ENCODE data around the gene ZCCHC14.

ZCCHC14 gene

DNA sequence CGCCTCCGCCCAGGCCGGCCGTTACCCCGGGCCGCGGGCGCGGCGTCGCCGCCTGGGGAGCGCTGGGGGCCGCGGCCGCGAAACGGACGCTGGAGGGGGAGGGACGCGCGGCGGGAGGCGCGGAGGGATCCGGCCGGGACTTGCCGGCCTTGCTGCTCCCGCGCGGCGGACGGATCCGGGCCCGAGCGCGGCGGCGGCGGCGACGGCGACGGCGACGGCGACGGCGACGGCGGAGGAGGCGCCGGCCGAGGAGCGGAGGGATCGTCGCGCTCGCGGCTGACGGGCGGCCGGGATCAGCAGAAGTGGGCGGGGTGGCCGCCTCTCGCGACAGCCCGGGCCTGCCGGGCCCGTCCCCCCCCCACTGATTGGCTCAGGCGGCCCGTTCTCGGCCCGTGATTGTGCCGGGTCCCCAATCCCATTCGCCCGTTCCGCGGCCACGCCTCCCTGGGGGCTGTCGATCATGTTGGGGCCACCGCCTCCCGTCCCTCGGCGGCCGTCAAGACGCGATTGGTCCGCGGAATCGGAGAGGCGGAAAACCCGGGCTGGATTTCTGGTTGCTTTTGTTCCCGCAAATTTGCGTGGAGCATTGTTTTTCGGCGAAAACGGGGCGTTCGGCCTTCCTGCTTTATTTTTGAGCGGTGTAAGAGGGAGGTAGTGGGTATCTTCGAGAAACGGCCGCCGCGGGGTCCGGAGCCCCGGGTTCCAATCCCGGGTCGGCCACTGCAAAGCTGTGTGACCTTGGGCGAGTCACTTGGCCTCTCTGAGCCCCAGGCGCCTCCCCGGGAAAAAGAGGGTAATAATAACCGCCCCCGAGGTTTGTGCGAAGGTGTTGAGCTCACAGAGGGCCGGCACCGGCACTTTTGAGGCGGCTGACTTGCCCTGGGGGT lies at the start of gene ZCCHC14:
ZCCHC14 (minus strand) TSS at position 304 of the 887 bp plus-strand sequence. CDS start 786 bp downstream, outside the sequence.
- DNase-seq (ENCODE audit: low spot score), result peak; percentile 99

GRCh38 chr16:87541872-87542234 lies 49.0 kb upstream of the ZCCHC14 start:
- no peak for DNase-seq (ENCODE audit: low spot score)

- DNase-seq (ENCODE audit: low spot score), result no peak
Observed at GRCh38 chr16:87541147-87541871, 48.5 kb upstream of the ZCCHC14 start.

DNA sequence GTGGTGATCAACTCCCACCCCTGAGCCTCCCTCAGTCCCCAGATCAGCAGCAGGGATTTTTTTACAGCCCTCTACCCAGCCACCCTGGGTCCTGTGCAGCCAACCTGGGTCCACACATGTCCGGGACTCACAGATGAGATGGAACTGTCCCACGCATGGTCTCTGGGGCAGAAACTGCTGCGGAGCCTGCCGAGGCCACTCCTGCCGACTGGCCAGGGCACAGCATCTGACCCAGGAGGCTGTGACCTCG lies 48.0 kb upstream of the ZCCHC14 start:
- no peak for DNase-seq (ENCODE audit: low spot score)

- no peak for DNase-seq (ENCODE audit: low spot score)
Observed at GRCh38 chr16:87540072-87540896, 47.5 kb upstream of the ZCCHC14 start.

- no peak for DNase-seq (ENCODE audit: low spot score)
Observed at GRCh38 chr16:87539113-87539512, 46.3 kb upstream of the ZCCHC14 start.

DNA sequence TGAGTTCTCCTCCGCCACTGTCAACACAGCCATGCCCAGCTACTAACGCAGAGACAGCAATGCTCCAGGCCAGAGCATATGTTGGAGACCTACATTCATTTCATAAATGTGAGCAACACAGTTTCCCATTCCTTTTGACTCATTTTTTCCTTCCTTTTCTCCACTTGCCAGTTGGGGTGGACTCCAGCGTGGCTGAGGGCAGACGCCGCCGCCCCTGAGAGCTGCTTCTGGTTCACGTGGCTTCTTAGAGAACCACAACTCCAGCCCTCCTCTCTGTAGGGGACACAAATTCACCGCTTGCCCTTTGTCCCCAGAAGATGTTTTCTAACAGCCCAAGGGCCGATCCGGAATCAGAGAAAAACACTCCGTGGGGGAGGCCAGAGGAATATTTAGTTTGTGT lies 45.8 kb upstream of the ZCCHC14 start:
- DNase-seq (ENCODE audit: low spot score), result no peak

GRCh38 chr16:87538160-87538559 lies 45.3 kb upstream of the ZCCHC14 start:
- no peak for DNase-seq (ENCODE audit: low spot score)

DNA sequence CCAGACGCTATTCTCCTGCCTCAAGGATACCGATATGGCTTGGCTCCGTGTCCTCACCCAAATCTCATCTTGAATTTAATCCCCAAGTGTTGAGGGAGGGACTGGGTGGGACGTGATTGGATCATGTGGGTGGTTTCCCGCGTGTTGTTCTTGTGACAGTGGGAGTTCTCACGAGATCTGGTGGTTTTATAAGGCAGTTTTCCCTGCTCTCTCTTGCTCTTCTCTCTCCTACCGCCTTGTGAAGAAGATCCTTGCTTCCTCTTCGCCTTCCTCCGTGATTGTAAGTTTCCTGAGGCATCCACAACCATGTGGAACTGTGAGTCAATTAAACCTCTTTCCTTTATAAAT lies 43.9 kb upstream of the ZCCHC14 start:
- no peak for DNase-seq (ENCODE audit: low spot score)

DNA sequence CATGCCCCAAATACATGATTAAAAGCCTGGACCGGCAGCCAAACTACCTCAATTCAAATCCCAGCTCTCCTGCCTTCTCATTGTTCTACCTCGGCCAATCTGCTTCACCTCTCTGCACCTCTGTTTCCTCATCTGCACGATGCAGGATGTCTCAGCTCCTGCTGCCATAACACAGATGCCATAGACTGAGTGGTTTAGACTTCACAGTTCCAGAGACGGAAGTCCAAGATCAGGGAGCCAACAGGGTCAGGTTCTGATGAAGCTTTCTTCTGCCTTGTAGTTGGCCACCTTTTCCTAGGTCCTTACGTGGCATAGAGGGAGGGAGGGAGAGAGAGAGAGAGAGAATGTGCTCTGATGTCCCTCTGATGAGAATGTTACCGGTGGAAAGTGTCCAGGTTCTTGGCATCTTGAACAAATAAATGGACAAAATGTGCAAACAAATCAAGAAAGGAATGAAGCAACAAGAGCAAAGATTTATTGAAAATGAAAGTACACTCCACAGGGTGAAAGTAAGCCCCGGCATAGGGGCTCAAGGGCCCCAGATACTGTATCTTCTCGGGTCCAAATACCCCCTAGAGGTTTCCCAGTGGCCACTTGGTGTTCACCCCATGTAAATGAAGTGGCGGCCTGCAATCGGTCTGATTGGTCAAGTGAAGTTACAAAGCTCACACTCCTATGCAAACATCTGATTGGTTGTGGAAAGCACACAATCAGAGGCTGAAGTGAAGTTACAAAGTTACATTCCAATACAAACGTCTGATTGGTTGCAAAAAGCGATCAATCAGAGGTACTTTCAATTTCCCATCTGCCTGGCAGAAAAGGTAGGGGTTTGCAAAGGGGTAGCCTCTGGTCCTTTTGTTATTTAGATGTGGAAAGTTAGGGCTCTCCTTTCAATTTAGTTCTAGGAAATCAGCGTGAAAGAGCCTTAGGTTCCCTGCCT lies 43.3 kb upstream of the ZCCHC14 start:
- DNase-seq (ENCODE audit: low spot score), result no peak

- no peak for DNase-seq (ENCODE audit: low spot score)
Observed at GRCh38 chr16:87535457-87535854, 42.6 kb upstream of the ZCCHC14 start.

DNA sequence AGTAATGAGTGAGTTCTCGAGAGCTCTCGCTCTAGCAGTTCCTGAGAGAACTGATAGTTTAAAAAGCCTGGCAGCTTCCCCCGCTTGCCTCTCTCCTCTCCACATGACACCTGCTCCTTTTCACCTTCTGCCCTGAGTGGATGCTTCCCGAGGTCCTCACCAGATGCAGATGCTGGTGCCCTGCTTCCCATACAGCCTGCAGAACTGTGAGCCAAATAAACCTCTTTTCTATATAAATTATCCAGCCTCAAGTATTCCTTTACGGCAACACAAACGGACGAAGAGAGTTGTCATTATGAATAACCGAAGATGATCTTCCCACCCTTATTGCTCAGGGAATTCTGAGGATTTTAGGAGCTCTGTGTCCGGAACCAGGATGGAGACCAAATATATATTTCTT lies 41.9 kb upstream of the ZCCHC14 start:
- no peak for DNase-seq (ENCODE audit: low spot score)

DNA sequence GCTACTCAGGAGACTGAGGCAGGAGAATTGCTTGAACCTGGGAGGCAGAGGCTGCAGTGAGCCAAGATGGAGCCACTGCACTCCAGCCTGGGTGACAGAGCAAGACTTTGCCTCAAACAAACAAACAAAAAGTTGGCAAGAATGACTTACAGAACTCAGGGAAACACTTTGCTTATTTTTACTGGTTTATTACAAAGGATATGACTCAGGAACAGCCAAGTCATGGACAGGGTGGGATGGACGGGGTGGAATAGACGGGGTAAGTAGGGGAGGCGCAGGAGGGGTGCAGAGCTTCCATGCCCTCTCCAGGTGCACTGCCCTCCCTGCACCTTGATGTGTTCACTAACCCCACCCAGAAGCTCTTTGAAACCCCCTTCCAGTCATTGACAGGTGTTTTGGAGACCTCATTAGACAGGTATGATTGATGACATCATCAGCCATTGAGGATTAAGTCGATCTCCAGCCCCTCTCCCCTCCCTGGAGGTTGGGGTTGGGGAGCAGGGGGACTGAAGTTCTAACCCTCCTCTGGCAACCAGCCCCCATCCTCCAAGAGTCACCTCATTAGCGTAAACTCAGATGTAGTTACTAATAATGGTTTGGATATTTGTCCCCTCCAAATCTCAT lies 41.3 kb upstream of the ZCCHC14 start:
- DNase-seq (ENCODE audit: low spot score), result no peak

DNA sequence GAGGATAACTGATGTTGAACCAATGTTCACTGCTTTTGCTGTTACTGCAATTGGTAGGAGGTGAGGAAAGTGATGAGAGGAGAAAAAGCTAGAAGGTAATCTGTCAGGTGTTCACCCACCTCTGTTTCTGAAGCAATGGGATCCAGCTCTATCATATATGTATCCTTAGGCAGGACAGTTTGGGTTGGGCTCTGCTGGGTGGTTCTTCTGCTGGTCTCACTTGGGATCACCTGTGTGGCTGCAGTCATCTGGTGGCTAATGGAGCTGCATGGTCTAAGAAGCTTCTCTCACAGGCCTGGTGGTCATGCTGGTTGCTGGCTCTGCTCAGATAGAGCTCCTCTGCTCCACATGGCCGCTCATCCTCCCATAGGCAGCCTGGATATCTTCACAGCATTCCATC lies 40.2 kb upstream of the ZCCHC14 start:
- no peak for DNase-seq (ENCODE audit: low spot score)

GRCh38 chr16:87531418-87531817 lies 38.6 kb upstream of the ZCCHC14 start:
- DNase-seq (ENCODE audit: low spot score), result no peak

DNA sequence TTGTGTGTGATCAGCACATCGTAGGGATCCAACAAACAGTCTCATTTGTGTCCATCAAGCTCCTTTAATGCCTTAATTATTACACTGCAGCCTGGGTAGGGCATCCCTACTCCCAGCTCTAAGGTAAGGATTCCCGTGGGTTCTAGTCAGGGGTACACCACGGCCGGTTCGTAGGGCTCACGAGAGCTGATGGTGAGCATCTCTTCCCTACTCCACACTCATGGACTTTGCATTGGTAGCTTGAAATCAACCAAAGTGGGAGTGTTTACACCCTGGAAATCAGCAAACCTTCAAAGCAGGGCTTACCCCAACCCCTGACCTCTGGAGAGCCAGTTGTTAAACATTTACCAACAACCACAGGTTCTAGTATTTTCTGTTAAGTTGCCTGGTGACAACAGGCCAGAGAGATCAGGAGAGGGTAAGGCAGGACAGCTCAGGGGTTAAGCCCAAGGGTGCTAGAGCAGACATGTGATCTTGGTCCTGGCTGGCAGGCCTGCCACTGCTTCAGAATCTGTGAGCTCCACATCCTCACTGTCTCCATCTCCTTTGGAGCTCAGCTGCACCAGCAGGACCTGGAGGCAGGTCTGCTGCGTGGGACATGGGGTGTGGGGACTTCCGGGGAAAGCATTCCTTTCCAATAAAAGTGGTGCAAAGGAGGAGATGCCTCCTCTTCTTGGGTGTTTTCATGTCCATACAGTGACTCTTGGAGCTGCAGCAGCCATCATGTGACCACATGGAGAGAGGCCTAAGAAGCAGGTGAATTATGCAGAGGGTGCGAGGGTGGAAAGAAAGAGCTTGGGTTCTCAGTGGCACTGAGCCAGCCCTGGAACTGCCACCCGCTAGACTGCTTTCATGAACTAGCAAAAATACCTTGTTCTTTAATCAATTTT lies 36.1 kb upstream of the ZCCHC14 start:
- DNase-seq (ENCODE audit: low spot score), result peak; percentile 72

- no peak for DNase-seq (ENCODE audit: low spot score)
Observed at GRCh38 chr16:87527055-87527724, 34.4 kb upstream of the ZCCHC14 start.

DNA sequence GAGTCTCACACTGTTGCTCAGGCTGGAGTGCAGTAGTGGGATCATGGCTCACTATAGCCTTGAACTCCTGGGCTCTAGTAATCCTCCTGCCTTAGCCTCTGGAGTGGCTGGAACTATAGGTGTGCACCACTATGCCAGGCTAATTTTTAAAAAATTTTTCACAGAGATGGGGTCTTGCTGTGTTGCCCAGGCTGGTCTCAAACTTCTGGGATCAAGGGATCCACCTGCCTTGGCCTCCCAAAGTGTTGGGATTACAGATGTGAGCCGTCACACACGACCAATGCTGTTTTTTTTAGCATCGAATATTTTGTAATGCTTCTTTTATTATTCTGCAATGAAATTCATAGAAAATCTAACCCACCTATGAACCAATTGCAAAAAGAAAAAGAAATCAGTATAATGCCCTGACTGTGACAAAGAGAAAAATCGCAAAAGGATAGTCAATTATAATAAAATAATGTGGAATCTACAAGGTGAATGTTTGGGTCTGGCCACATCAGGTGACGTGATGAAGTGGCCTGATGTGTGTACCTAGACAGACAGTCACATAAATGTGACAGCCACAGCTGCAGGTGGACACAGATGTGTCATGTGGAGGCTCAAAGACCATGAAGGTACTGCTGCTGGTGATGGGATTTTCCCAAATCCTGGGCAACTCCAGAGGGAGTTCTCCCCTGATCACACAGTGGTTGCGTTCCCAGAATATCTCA lies 33.6 kb upstream of the ZCCHC14 start:
- DNase-seq (ENCODE audit: low spot score), result no peak

DNA sequence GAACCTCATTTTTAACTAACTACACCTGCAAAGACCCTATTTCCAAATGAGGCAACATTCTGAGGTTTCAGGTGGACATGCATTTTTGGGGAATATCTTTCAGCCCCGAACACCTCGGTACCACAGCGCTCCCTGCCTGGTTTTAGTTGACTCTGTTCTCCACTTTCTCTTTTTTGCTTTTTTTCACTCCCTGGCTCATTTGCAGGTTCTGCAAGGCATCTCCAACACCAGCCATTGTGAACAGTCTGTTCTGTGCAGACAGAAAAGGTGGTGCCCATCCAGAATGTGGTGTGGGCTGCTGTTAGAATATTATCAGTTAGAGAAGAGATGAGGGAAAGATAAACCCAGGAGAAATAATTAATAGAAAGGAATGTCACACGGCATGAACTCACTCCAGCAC lies 32.5 kb upstream of the ZCCHC14 start:
- DNase-seq (ENCODE audit: low spot score), result no peak

Measured in HuH-7 (cell line).